HG02973 (cell line): ENCODE results near the gene MNT.

Experiments used
- ATAC-seq: cut with Tn5 transposase; IDR thresholded peaks from one replicate; pipeline ENCODE4 v1.9.1; 2021; ENCODE audit warnings: moderate library complexity; ENCODE audit not compliant: unreplicated experiment

MNT gene

GRCh38 chr17:2383628-2384167, 17.2 kb downstream of the MNT start:
- ATAC-seq, result no peak

GRCh38 chr17:2380950-2381649, 19.8 kb downstream of the MNT start:
- ATAC-seq, result no peak

DNA sequence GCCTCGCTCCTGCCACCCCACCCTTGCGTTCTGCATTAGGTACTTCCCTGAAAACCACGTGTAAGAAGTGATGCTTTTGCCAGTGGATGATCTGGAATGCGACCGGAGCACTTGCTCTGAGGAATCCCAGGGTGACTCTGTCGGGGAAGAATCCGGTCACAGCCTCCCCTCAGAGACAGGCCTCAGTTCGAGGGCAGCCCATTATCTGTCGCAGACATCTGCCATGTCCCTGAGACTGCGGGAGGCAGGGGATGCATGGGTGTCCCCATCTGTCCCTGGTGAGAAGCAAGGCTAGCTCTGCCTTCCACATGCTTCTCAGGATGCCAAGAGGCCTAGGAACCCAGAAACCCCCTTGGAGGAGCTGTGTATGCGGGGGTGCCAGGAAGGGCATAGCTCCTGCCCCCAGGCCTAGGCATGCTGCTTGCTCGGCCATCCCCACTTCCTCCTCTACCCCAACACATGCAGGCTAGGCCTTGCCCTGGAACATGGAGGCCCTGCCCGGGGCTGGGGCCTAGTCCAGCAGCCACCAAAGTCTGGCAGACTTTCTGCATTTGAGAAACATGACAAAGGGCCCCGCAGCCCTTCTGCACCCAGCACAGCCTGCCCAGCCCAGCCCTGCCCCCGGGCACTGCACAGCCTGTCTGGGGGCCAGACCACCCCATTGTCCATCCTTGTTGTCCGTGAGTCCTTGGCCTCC, 20.5 kb downstream of the MNT start:
- no peak for ATAC-seq

- ATAC-seq, result no peak
Observed at GRCh38 chr17:2379489-2380225, 21.2 kb downstream of the MNT start.

DNA sequence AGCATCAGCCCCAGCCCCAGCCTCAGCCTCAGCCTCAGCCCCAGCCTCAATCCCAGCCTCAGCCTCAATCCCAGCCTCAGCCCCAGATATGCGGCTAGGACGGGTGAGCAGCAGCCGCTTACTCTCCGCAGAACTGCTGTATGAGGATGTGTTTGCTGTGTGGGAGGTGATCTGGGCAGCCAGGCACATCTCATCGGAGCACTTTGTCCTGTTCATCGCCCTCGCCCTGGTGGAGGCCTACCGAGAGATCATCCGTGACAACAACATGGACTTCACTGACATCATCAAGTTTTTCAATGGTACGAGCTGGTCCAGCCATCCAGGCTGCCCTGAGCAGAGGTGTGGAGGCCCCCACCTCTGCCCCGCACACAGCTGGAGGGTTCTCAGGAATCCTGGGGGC, 22.0 kb downstream of the MNT start:
- ATAC-seq, result no peak

DNA sequence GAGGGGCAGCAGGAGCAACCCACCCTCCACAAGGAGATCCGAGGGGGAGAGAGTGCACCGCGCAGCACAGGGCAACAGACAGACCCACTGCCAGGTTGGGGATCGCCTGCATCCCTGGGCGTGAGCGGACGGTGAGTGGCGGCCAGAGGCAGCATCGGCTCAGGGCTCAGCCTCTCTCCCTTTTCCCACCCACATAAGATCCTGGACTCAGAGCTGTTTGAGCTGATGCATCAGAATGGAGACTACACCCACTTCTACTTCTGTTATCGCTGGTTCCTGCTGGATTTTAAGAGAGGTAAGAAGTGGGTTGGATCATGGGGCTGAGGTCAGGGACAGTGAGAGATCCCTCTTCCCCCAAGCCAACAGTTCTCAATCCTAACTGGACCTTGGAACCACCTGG, 23.2 kb downstream of the MNT start:
- ATAC-seq, result no peak

DNA sequence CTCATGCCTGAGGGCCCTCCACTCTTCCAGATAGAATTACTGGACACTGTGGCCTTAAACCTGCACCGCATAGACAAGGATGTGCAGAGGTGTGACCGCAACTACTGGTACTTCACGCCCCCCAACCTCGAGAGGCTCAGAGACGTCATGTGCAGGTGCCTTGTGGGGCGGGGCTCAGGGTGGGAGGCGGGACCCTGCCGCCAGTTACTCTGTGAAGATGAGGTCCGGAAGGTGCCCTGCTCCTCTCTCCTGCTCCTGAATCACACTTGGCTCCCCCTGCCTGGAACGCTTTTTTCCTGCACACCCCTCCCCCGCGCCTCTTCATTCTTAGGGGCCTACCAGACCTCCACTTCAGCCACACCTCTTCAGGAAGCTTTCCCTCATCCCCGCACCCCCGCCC, 24.8 kb downstream of the MNT start:
- ATAC-seq, result no peak

GRCh38 chr17:2375406-2375805, 25.5 kb downstream of the MNT start:
- ATAC-seq, result no peak

- no peak for ATAC-seq
Observed at GRCh38 chr17:2374549-2375285, 26.1 kb downstream of the MNT start.

DNA sequence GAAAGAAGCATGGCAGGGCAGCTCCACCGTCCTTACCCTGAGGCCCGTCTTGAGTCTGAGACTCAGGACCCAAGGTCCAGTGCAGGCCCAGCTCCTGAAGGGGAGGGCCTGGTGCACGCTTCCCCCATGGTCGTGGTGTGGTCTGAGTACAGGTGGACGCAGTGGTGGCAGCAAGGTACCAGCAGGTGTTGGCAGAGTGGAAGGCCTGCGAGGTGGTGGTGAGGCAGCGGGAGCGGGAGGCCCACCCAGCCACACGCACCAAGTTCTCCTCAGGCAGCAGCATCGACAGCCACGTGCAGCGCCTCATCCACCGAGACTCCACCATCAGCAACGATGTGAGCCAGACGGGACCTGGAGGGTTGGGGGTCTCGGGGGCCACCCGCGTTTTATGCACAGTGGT, 27.7 kb downstream of the MNT start:
- ATAC-seq, result no peak

- no peak for ATAC-seq
Observed at GRCh38 chr17:2372681-2373080, 28.2 kb downstream of the MNT start.

DNA sequence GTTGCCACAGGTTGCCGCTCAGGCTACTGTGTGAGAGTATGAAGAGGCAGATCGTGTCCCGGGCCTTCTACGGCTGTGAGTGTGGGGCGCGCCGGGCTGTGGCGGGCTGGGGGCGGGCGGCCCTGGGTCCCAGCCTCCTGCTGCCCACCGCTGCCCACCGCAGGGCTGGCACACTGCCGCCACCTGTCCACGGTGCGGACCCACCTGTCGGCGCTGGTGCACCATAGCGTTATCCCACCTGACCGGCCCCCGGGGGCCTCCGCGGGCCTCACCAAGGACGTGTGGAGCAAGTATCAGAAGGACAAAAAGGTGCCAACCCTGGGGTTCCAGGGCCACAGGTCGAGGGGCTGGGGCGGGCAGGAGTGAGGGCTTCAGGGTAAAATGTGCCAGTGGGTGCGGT, 28.7 kb downstream of the MNT start:
- no peak for ATAC-seq

DNA sequence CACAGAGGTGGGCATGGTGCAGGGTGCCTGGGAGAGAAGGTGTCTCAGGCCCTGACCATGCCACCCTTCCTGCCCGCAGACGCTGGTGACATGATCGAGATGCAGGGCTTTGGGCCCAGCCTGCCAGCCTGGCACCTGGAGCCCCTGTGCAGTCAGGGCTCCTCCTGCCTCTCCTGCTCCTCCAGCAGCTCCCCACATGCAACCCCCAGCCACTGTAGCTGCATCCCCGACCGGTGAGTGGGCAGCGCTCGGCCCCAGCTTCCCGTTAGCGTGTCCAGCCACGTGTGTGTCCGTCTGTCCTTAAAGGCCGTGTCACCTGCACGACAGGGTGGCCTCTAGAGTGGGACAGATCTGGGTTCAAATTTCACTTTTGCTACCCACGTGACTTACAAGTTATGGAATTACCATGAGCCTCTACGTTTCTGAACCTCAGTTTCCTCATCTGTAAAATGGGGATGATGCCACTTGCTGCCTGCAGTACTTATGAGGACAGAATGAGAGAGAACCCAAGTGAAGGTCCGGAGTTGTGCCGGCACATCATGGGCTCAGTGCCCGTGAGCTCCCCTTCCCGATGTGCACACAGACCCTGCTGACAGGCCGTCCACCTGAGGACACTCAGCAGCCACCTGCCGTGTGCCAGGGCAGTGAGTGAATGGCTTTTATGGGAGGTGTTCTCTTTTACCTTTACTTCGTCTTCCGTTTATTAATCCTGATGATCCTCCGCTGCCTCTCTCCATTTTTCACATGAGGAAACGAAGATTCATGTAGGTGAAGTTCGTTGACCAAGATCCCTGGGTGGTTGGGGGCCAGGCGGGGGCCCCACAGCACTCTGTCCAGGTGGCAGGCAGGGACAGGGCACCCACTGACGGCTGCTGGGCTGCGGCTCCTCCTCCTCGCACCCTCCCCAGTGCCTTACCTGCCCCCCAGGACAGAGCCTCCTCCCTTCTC, 29.4 kb downstream of the MNT start:
- ATAC-seq, result no peak

GRCh38 chr17:2370211-2370589, 30.7 kb downstream of the MNT start:
- ATAC-seq, result no peak

DNA sequence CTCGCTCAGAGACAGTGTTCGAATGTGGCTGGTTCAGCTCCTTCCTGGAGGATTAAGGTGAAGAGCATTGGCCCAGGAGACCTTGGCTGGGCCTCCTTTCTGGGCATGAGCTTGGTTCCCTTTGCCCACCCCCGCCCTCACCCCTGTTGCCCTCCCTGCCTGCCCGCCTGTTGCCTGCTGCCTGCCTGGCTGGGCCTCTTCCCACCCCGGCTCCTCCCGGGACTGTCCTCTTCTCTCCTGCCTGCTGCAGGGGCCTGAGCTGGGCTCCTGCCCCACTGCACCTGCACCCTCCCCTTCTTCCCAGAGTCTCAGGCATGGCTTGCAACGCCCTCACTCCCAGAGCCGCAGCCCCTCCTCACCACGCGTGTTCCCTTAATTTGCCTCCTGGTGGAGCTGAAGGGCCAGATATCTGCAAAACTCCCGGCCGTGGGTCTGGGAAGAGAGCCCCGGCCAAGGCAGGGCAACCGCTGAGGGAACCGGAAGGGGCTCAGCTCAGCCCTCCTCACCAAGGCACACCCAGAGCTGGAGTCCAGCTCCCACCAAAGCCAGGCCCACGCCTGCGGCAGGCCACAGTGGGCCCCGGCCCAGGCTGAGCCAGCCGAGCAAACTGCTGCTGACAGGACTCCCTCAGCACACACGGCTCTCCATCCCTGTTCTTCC, 31.2 kb downstream of the MNT start:
- ATAC-seq, result no peak

- ATAC-seq, result no peak
Observed at GRCh38 chr17:2369039-2369438, 31.8 kb downstream of the MNT start.

- ATAC-seq, result no peak
Observed at GRCh38 chr17:2368359-2368758, 32.5 kb downstream of the MNT start.

GRCh38 chr17:2366747-2367494, 33.9 kb downstream of the MNT start:
- ATAC-seq, result no peak

GRCh38 chr17:2365132-2365531, 35.7 kb downstream of the MNT start:
- no peak for ATAC-seq
